ENCODE measurements around the gene OSBPL7.
A peak's percentile ranks its signal among the peaks of the same experiment; 100 is the strongest.

DNA sequence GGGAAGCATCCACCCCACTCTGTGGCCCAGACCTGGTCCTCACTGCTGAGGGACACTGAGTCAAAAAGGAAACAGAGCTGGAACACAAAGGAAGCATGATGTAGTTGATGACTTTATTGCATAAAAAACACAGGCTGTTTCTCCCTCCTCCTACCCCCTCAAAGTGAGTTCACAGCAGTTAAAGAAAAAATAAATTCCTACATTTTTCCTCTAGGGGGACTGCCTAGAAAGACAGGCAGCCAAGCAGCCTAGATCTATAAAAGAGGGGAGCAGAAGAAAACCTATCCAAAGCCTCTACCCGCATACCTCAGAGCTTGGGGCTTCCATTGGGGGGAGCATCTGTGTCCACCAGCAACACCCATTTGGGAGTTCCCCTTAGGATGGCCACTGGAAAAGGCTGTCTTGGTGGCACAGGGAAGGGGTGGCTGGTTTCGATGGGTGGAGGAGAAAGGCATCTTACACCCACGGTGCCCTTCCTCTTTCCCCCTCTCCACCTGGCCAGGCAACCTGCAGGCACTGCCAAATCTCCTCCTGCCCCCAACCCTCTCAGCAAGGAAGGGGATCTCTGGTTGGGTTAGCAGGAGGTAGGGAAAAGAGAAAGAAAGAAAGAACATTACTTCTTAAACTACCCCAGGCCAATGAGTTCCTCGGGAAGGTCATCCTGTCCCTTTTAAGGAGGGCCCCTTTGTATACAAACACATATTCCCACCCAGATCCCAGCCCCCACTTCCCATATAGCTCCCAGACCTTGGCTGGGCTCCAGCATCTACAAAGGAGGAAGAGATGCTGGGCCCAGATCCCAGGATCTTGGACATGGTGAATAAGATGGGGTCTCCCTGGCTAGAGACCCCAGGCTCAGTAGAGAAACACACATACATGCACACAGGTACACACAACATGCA is 23.5 kb upstream of the OSBPL7 start:
- peak; percentile 37; the same call in 1 of the 2 replicates for TF ChIP-seq CTCF (conservative IDR thresholded peaks at IDR 0.05; ENCODE audit: low read depth, low read length)
- no peak for TF ChIP-seq EZH2 (IDR thresholded peaks at IDR 0.05; ENCODE audit: borderline replicate concordance, low read depth, low read length, poor library complexity, severe bottlenecking)

Data from A673 (cell line).